ENCODE measurements around the gene TIAM2.
"Not testable (repeated sequence)": the region's sequence is repeated elsewhere in the genome, so short reads cannot be mapped to it uniquely, and the experiment has no call there.

DNA sequence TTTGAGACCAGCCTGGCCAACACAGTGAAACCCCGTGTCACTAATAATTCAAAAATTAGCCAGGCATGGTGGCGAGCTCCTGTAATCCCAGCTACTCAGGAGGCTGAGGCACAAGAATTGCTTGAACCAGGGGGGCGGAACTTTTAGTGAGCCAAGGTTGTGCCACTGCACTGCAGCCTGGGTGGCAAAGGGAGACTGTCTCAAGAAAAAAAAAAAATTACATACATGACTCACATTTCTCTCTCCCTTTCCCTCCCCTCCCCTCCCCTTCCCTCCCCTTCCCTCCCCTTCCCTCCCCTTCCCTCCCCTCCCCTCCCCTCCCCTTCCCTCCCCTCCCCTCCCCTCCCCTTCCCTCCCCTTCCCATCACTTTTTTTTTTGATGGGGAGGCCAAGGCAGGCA is 23.3 kb downstream of the TIAM2 start:
- not testable (repeated sequence) for TF ChIP-seq POLR2A (IDR thresholded peaks at IDR 0.05; ENCODE audit: low read length); GATA1 (IDR thresholded peaks at IDR 0.05; ENCODE audit: low read depth, low read length)

Data from erythroblast (primary cell).